Measurements from ENCODE around the gene PCDH9.
A peak's percentile ranks its signal among the peaks of the same experiment; 100 is the strongest.

PCDH9 gene

DNA sequence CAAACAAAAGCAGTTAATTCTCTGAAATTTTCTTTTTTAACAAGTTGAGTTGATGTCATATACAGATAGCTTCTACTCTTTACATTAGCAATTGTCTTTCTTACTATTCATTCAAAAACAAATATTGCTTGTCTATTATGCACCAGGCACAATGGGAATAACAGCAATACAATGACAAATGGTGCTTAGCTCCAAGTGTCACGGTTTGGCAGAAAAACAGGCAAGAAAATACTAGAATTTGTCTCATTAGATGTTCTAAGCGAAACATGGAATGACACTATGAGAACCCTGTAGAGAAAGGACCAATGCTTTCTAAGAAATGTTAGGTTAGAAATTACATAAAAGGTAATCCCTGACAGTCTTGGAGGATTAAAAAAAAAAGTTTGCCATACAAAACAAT lies 187.6 kb downstream of the PCDH9 start:
- H3K4me2 ChIP-seq (ENCODE audit: low read depth, low read length, poor library complexity, severe bottlenecking): no peak overlapping the region
- H3K4me3 ChIP-seq (ENCODE audit: insufficient read depth, low read length, poor library complexity, severe bottlenecking): no peak overlapping the region
- H4K20me1 ChIP-seq (ENCODE audit: low read depth, low read length): no peaks in the 10 kb centered on the region
- H3F3A ChIP-seq (ENCODE audit: insufficient read depth): no peaks in the 10 kb centered on the region
- H3K27ac ChIP-seq (ENCODE audit: low read depth, low read length): no peak overlapping the region
- H2AFZ ChIP-seq (ENCODE audit: low read depth, low read length, severe bottlenecking): no peak overlapping the region
- no peaks in the 10 kb centered on the region for H3K9me2 ChIP-seq (replicated peaks; ENCODE audit: insufficient read depth, low read length)
- no peaks in the 10 kb centered on the region for H3K79me2 ChIP-seq (ENCODE audit: insufficient read depth, low read length)
- H3K27me3 ChIP-seq (ENCODE audit: low read length): no peaks in the 10 kb centered on the region
- H3K9me3 ChIP-seq (ENCODE audit: insufficient read depth, low read length): no peaks in the 10 kb centered on the region
- H3K36me3 ChIP-seq (ENCODE audit: low read length): no peaks in the 10 kb centered on the region
- no peak overlapping the region for H3K9ac ChIP-seq (ENCODE audit: low read length)
- TF ChIP-seq, protein P1, sequence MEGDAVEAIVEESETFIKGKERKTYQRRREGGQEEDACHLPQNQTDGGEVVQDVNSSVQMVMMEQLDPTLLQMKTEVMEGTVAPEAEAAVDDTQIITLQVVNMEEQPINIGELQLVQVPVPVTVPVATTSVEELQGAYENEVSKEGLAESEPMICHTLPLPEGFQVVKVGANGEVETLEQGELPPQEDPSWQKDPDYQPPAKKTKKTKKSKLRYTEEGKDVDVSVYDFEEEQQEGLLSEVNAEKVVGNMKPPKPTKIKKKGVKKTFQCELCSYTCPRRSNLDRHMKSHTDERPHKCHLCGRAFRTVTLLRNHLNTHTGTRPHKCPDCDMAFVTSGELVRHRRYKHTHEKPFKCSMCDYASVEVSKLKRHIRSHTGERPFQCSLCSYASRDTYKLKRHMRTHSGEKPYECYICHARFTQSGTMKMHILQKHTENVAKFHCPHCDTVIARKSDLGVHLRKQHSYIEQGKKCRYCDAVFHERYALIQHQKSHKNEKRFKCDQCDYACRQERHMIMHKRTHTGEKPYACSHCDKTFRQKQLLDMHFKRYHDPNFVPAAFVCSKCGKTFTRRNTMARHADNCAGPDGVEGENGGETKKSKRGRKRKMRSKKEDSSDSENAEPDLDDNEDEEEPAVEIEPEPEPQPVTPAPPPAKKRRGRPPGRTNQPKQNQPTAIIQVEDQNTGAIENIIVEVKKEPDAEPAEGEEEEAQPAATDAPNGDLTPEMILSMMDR (IDR thresholded peaks at IDR 0.05; ENCODE audit: insufficient read depth, low read length, poor library complexity, severe bottlenecking): no peak
- TF ChIP-seq EZH2phosphoT487 (conservative IDR thresholded peaks at IDR 0.05; ENCODE audit: low read length): no peak

GRCh38 chr13:67036699-67037457 lies 193.3 kb downstream of the PCDH9 start:
- Histone ChIP-seq H3K4me2 (ENCODE audit: low read depth, low read length, poor library complexity, severe bottlenecking) (no peak overlapping the region), H3K4me3 (ENCODE audit: insufficient read depth, low read length, poor library complexity, severe bottlenecking) (no peak overlapping the region), H3F3A (ENCODE audit: insufficient read depth) (no peaks in the 10 kb centered on the region), H3K36me3 (ENCODE audit: low read length) (no peaks in the 10 kb centered on the region), H2AFZ (ENCODE audit: low read depth, low read length, severe bottlenecking) (no peak overlapping the region), H3K9ac (ENCODE audit: low read length) (no peak overlapping the region), H3K79me2 (ENCODE audit: insufficient read depth, low read length) (no peaks in the 10 kb centered on the region), H3K27ac (ENCODE audit: low read depth, low read length) (no peak overlapping the region), H3K9me2 (replicated peaks; ENCODE audit: insufficient read depth, low read length) (no peaks in the 10 kb centered on the region), H3K27me3 (ENCODE audit: low read length) (no peaks in the 10 kb centered on the region), H4K20me1 (ENCODE audit: low read depth, low read length) (no peaks in the 10 kb centered on the region), H3K9me3 (ENCODE audit: insufficient read depth, low read length) (no peaks in the 10 kb centered on the region)
- TF ChIP-seq, protein P1 (IDR thresholded peaks at IDR 0.05; ENCODE audit: insufficient read depth, low read length, poor library complexity, severe bottlenecking): no peak
- TF ChIP-seq EZH2phosphoT487 (conservative IDR thresholded peaks at IDR 0.05; ENCODE audit: low read length): no peak

- TF ChIP-seq EZH2phosphoT487 (conservative IDR thresholded peaks at IDR 0.05; ENCODE audit: low read length): no peak
- TF ChIP-seq, protein P1 (IDR thresholded peaks at IDR 0.05; ENCODE audit: insufficient read depth, low read length, poor library complexity, severe bottlenecking): no peak
- Histone ChIP-seq H3K4me3 (ENCODE audit: insufficient read depth, low read length, poor library complexity, severe bottlenecking) (no peak overlapping the region), H3K9me3 (ENCODE audit: insufficient read depth, low read length) (no peaks in the 10 kb centered on the region), H3K4me2 (ENCODE audit: low read depth, low read length, poor library complexity, severe bottlenecking) (peak overlapping the region; percentile 13), H3K36me3 (ENCODE audit: low read length) (no peaks in the 10 kb centered on the region), H3K27me3 (ENCODE audit: low read length) (no peaks in the 10 kb centered on the region), H4K20me1 (ENCODE audit: low read depth, low read length) (no peaks in the 10 kb centered on the region), H2AFZ (ENCODE audit: low read depth, low read length, severe bottlenecking) (peak overlapping the region; percentile 10), H3K79me2 (ENCODE audit: insufficient read depth, low read length) (no peaks in the 10 kb centered on the region), H3K9ac (ENCODE audit: low read length) (no peak overlapping the region), H3K9me2 (replicated peaks; ENCODE audit: insufficient read depth, low read length) (no peaks in the 10 kb centered on the region), H3F3A (ENCODE audit: insufficient read depth) (no peaks in the 10 kb centered on the region), H3K27ac (ENCODE audit: low read depth, low read length) (no peak overlapping the region)
Measured at GRCh38 chr13:67033170-67033569, 197.0 kb downstream of the PCDH9 start.

All from SU-DHL-6 (cell line).